GM12892 (cell line): ENCODE results near the gene LCN12.

ENCODE experiments used
- DNase-seq: peaks from one replicate; pipeline ENCODE4 v3.0.0; 2011; ENCODE audit not compliant: insufficient read length
- FAIRE-seq: peaks from 2 replicates; lab custom pipeline; 2011; peaks lifted over from hg19 to GRCh38; lab: Jason Lieb, UNC
- POLR2A ChIP-seq: IDR thresholded peaks from 2 replicates; pipeline ENCODE4 v1.6.1; 2011; ENCODE audit warnings: low read depth, low read length, control low read depth
- POLR2AphosphoS5 ChIP-seq: IDR thresholded peaks from 2 replicates; pipeline ENCODE4 v1.6.1; 2011; ENCODE audit warnings: low read depth, low read length, control low read depth
- TAF1 ChIP-seq: IDR thresholded peaks from 2 replicates; pipeline ENCODE4 v1.6.1; 2011; ENCODE audit warnings: low read depth, mild to moderate bottlenecking, control low read depth, low read length, borderline replicate concordance

Gene LCN12

GRCh38 chr9:136963751-136964150, 11.7 kb downstream of the LCN12 start:
- no peak for FAIRE-seq
- TF ChIP-seq TAF1 (no peak), POLR2A (no peak), POLR2AphosphoS5 (no peak)
- no peak for DNase-seq

GRCh38 chr9:136964171-136964689, 12.2 kb downstream of the LCN12 start:
- no peak for TF ChIP-seq POLR2A
- no peak for TF ChIP-seq TAF1
- TF ChIP-seq POLR2AphosphoS5: no peak
- no peak for FAIRE-seq
- DNase-seq: no peak

GRCh38 chr9:136964833-136965422, 12.9 kb downstream of the LCN12 start:
- no peak for FAIRE-seq
- no peak for TF ChIP-seq POLR2A
- no peak for TF ChIP-seq TAF1
- no peak for TF ChIP-seq POLR2AphosphoS5
- no peak for DNase-seq

- TF ChIP-seq POLR2A: no peak
- TF ChIP-seq POLR2AphosphoS5: no peak
- TF ChIP-seq TAF1: no peak
Measured at GRCh38 chr9:136965771-136966484, 13.9 kb downstream of the LCN12 start.

GRCh38 chr9:136968333-136969127, 16.5 kb downstream of the LCN12 start:
- DNase-seq (no peak), FAIRE-seq (no peak)
- no peak for TF ChIP-seq POLR2A
- no peak for TF ChIP-seq TAF1
- TF ChIP-seq POLR2AphosphoS5: no peak

More at GRCh38 chr9:136965771-136966484, 13.9 kb downstream of the LCN12 start:
- no peak for FAIRE-seq
- no peak for DNase-seq

- no peak for FAIRE-seq
- no peak for TF ChIP-seq POLR2A
- no peak for DNase-seq
Measured at GRCh38 chr9:136969150-136969549, 17.1 kb downstream of the LCN12 start.

- FAIRE-seq: no peak
- DNase-seq: no peak
- no peak for TF ChIP-seq TAF1
- no peak for TF ChIP-seq POLR2AphosphoS5
- TF ChIP-seq POLR2A: no peak
Measured at GRCh38 chr9:136969774-136970173, 17.7 kb downstream of the LCN12 start.

- no peak for DNase-seq
- no peak for TF ChIP-seq POLR2A
- TF ChIP-seq TAF1: no peak
- no peak for TF ChIP-seq POLR2AphosphoS5
- no peak for FAIRE-seq
Measured at GRCh38 chr9:136970361-136970760, 18.3 kb downstream of the LCN12 start.

- FAIRE-seq (no peak), DNase-seq (no peak)
- TF ChIP-seq POLR2AphosphoS5: no peak
- no peak for TF ChIP-seq POLR2A
- TF ChIP-seq TAF1: no peak
Measured at GRCh38 chr9:136971746-136972145, 19.7 kb downstream of the LCN12 start.

- DNase-seq (no peak), FAIRE-seq (no peak)
- TF ChIP-seq POLR2A: no peak
- TF ChIP-seq POLR2AphosphoS5: no peak
- TF ChIP-seq TAF1: no peak
Measured at GRCh38 chr9:136972335-136972734, 20.3 kb downstream of the LCN12 start.

- TF ChIP-seq TAF1: no peak
- TF ChIP-seq POLR2A: no peak
- TF ChIP-seq POLR2AphosphoS5: no peak
- DNase-seq (no peak), FAIRE-seq (no peak)
Measured at GRCh38 chr9:136972743-136973142, 20.7 kb downstream of the LCN12 start.
